Neural cell (in vitro differentiated cells): ENCODE measurements around the gene TP53AIP1. TPM values are rescaled to one million over a fixed set of nuclear protein-coding genes. Genes with fewer than 3 reads are reported as not detected.

Experiments
- H2AFZ ChIP-seq: fragments of 200-600, 300-800 bp; sonication (generic), shearing (Covaris generic); 2 replicates; pipeline ENCODE4 v1.6.0; 2014; ENCODE audit warnings: low read depth, mild to moderate bottlenecking, antibody characterized with exemption, low read length, moderate library complexity
- H3F3A ChIP-seq: fragments of 200-600 bp; shearing (Covaris generic); 2 replicates; pipeline ENCODE4 v1.6.1; 2016; ENCODE audit warnings: mild to moderate bottlenecking, moderate library complexity, mixed read lengths, antibody characterized with exemption, low read length; ENCODE audit not compliant: insufficient read depth, poor library complexity, severe bottlenecking
- H3K27ac ChIP-seq: fragments of 200-600, 300-800 bp; sonication (generic), shearing (Covaris generic); 2 replicates; pipeline ENCODE4 v1.5.1; 2014; ENCODE audit warnings: mild to moderate bottlenecking, low read length, moderate library complexity
- H3K27me3 ChIP-seq: fragments of 300-800, 200-600 bp; sonication (generic), shearing (Covaris generic); 2 replicates; pipeline ENCODE4 v1.6.0; 2014; ENCODE audit warnings: mild to moderate bottlenecking, low read depth, low read length, moderate library complexity; ENCODE audit not compliant: insufficient read depth
- H3K36me3 ChIP-seq: fragments of 300-800, 200-600 bp; sonication (generic), shearing (Covaris generic); 2 replicates; pipeline ENCODE4 v1.5.1; 2014; ENCODE audit warnings: mild to moderate bottlenecking, antibody characterized with exemption, low read length, moderate library complexity; ENCODE audit not compliant: insufficient read depth
- H3K4me2 ChIP-seq: fragments of 300-800, 200-600 bp; sonication (generic), shearing (Covaris generic); 2 replicates; pipeline ENCODE4 v1.6.0; 2014; ENCODE audit warnings: mild to moderate bottlenecking, low read length
- H3K4me3 ChIP-seq: fragments of 300-800, 200-600 bp; sonication (generic), shearing (Covaris generic); 2 replicates; pipeline ENCODE4 v1.5.1; 2014; ENCODE audit warnings: mild to moderate bottlenecking, low read length, moderate library complexity
- H3K79me2 ChIP-seq: fragments of 200-600 bp; shearing (Covaris generic); replicated peaks from 2 replicates; pipeline ENCODE4 v1.6.0; 2014; ENCODE audit warnings: mild to moderate bottlenecking, low read length, moderate library complexity; ENCODE audit not compliant: insufficient read depth
- H3K9ac ChIP-seq: fragments of 300-800, 200-600 bp; sonication (generic), shearing (Covaris generic); 2 replicates; pipeline ENCODE4 v1.6.1; 2016; ENCODE audit warnings: mild to moderate bottlenecking, low read length, mixed read lengths
- H3K9me2 ChIP-seq: fragments of 200-600 bp; shearing (Covaris generic); 2 replicates; pipeline ENCODE4 v1.6.1; 2016; ENCODE audit warnings: mild to moderate bottlenecking, low read length, mixed read lengths; ENCODE audit not compliant: insufficient read depth
- H3K9me3 ChIP-seq: fragments of 200-600, 300-800 bp; sonication (generic), shearing (Covaris generic); 2 replicates; pipeline ENCODE4 v1.6.1; 2016; ENCODE audit warnings: mild to moderate bottlenecking, mixed run types, low read length, moderate library complexity, mixed read lengths
- H4K20me1 ChIP-seq: fragments of 200-600 bp; shearing (Covaris generic); 2 replicates; pipeline ENCODE4 v1.6.1; 2016; ENCODE audit warnings: mild to moderate bottlenecking, mixed run types; ENCODE audit not compliant: insufficient read depth
- EP300 ChIP-seq: fragments of 450-650 bp; conservative IDR thresholded peaks from 2 replicates; pipeline ENCODE4 v1.6.1; 2014; ENCODE audit warnings: antibody characterized with exemption, mild to moderate bottlenecking, moderate library complexity; ENCODE audit not compliant: poor library complexity, severe bottlenecking
- EZH2 ChIP-seq: fragments of 200-600, 300-800 bp; shearing (Covaris generic), sonication (generic); IDR thresholded peaks from 2 replicates; pipeline ENCODE4 v1.6.1; 2014; ENCODE audit warnings: antibody characterized with exemption, low read length, borderline replicate concordance, mild to moderate bottlenecking; ENCODE audit not compliant: insufficient read depth, poor library complexity, severe bottlenecking
- MXI1 ChIP-seq: fragments of 450-650 bp; conservative IDR thresholded peaks from 2 replicates; pipeline ENCODE4 v1.6.1; 2014; ENCODE audit warnings: antibody characterized with exemption, mild to moderate bottlenecking; ENCODE audit not compliant: poor library complexity, severe bottlenecking
- POLR2AphosphoS5 ChIP-seq: IDR thresholded peaks from 2 replicates; pipeline ENCODE4 v1.6.1; 2012
- RAD21 ChIP-seq: fragments of 450-650 bp; conservative IDR thresholded peaks from 2 replicates; pipeline ENCODE4 v1.6.1; 2014; ENCODE audit warnings: antibody characterized with exemption, mild to moderate bottlenecking, moderate library complexity
- SMC3 ChIP-seq: fragments of 450-650 bp; conservative IDR thresholded peaks from 2 replicates; pipeline ENCODE4 v1.6.1; 2014; ENCODE audit warnings: antibody characterized with exemption, mild to moderate bottlenecking, moderate library complexity; ENCODE audit not compliant: poor library complexity
- TAF1 ChIP-seq: IDR thresholded peaks from 2 replicates; pipeline ENCODE4 v1.6.1; 2012; ENCODE audit warnings: low read depth
- polyA plus RNA-seq: library from polyadenylated mRNA; depleted of rRNA; stranded (reverse); fragments of >200 nt; gene quantifications from 2 replicates; pipeline ENCODE4 v1.2.3, GENCODE V29; 2014
- TF ChIP-seq, protein P1 (sequence below): fragments of 450-650 bp; IDR thresholded peaks from 2 replicates; pipeline ENCODE4 v1.5.1; 2014; ENCODE audit warnings: antibody characterized with exemption, mild to moderate bottlenecking, moderate library complexity; ENCODE audit not compliant: poor library complexity, severe bottlenecking
- TF ChIP-seq, protein P2 (sequence below): IDR thresholded peaks from 2 replicates; pipeline ENCODE4 v1.6.1; 2012; ENCODE audit warnings: borderline replicate concordance

Gene TP53AIP1
- polyA plus RNA-seq, 1 donor from 2014 or later, result 0.68 TPM

- Histone ChIP-seq H3K4me2 (no peak overlapping the region), H3F3A (no peaks in the 10 kb centered on the region), H3K9me2 (no peaks in the 10 kb centered on the region), H3K79me2 (no peaks in the 10 kb centered on the region), H3K36me3 (no peaks in the 10 kb centered on the region), H3K27ac (no peak overlapping the region), H2AFZ (no peak overlapping the region), H3K9me3 (no peaks in the 10 kb centered on the region), H3K9ac (no peak overlapping the region), H3K4me3 (peak overlapping the region; percentile 79), H3K27me3 (peaks cover 45% of the 10 kb centered on the region), H4K20me1 (no peaks in the 10 kb centered on the region)
- no peak for TF ChIP-seq TAF1
- no peak for TF ChIP-seq SMC3
- no peak for TF ChIP-seq RAD21
- no peak for TF ChIP-seq POLR2AphosphoS5
- no peak for TF ChIP-seq EZH2
- no peak for TF ChIP-seq MXI1
- TF ChIP-seq, protein P1, sequence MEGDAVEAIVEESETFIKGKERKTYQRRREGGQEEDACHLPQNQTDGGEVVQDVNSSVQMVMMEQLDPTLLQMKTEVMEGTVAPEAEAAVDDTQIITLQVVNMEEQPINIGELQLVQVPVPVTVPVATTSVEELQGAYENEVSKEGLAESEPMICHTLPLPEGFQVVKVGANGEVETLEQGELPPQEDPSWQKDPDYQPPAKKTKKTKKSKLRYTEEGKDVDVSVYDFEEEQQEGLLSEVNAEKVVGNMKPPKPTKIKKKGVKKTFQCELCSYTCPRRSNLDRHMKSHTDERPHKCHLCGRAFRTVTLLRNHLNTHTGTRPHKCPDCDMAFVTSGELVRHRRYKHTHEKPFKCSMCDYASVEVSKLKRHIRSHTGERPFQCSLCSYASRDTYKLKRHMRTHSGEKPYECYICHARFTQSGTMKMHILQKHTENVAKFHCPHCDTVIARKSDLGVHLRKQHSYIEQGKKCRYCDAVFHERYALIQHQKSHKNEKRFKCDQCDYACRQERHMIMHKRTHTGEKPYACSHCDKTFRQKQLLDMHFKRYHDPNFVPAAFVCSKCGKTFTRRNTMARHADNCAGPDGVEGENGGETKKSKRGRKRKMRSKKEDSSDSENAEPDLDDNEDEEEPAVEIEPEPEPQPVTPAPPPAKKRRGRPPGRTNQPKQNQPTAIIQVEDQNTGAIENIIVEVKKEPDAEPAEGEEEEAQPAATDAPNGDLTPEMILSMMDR, result no peak
- no peak for TF ChIP-seq EP300
- TF ChIP-seq, protein P2, sequence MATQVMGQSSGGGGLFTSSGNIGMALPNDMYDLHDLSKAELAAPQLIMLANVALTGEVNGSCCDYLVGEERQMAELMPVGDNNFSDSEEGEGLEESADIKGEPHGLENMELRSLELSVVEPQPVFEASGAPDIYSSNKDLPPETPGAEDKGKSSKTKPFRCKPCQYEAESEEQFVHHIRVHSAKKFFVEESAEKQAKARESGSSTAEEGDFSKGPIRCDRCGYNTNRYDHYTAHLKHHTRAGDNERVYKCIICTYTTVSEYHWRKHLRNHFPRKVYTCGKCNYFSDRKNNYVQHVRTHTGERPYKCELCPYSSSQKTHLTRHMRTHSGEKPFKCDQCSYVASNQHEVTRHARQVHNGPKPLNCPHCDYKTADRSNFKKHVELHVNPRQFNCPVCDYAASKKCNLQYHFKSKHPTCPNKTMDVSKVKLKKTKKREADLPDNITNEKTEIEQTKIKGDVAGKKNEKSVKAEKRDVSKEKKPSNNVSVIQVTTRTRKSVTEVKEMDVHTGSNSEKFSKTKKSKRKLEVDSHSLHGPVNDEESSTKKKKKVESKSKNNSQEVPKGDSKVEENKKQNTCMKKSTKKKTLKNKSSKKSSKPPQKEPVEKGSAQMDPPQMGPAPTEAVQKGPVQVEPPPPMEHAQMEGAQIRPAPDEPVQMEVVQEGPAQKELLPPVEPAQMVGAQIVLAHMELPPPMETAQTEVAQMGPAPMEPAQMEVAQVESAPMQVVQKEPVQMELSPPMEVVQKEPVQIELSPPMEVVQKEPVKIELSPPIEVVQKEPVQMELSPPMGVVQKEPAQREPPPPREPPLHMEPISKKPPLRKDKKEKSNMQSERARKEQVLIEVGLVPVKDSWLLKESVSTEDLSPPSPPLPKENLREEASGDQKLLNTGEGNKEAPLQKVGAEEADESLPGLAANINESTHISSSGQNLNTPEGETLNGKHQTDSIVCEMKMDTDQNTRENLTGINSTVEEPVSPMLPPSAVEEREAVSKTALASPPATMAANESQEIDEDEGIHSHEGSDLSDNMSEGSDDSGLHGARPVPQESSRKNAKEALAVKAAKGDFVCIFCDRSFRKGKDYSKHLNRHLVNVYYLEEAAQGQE, result no peak
These were observed 52.9 kb downstream of the TP53AIP1 start for GRCh38 chr11:128889657-128890213.

DNA sequence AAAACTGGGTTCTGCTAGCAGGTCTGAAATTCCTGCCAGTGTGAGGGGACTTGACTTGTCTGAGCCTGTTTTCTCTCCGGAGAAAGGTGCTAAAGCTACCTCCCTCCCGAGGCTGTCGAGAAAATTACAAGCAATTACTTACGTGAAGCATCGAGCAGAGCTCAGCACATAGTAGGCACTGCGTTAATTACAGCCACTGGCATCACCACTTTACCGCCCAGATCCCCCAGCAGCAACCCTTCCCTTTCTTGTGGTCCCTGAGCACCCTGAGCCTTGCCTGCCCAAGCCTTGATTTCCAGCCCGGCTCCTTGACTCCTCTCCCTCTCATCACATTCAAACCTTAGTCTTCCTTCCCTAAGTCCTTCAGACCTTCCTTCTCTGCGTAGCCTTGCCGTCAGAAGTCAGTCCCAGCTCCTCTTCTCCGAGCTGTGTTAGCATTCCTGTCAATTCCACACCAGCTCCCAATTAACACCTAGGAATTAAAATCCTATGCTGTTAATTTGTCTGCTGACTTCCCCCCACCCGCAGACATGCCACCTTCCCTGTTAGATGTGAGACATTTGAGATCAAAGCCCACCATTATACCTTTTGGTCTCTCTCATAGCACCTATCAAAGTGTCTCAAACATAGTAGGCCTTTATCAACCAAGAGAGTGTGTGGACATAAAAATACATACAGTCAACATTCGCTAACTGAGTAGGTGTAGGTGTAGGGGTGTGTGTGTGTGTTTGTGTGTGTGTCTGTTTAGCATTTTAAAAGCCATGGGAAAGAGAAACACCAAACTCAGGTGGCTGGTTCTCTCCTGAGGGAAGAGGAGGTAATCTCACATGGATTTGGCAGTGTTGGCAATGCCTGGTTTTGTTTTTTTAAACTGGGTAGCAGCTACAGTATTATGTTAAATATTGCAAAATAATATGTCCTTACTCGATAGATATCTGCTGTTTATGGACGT is 54.4 kb downstream of the TP53AIP1 start:
- Histone ChIP-seq H3K9me3 (no peaks in the 10 kb centered on the region), H3K27ac (no peak overlapping the region), H3K36me3 (no peaks in the 10 kb centered on the region), H3K4me2 (no peak overlapping the region), H4K20me1 (no peaks in the 10 kb centered on the region), H3K4me3 (no peak overlapping the region), H2AFZ (no peak overlapping the region), H3K79me2 (no peaks in the 10 kb centered on the region), H3K9ac (no peak overlapping the region), H3K9me2 (no peaks in the 10 kb centered on the region), H3K27me3 (peaks cover 45% of the 10 kb centered on the region), H3F3A (no peaks in the 10 kb centered on the region)
- TF ChIP-seq EP300 (no peak), EZH2 (no peak), MXI1 (no peak), RAD21 (no peak), TAF1 (no peak), POLR2AphosphoS5 (no peak), SMC3 (no peak)
- TF ChIP-seq, protein P2, result no peak
- TF ChIP-seq, protein P1, result no peak
